Measurements from ENCODE around the gene ACSM3.
A peak's percentile ranks its signal among the peaks of the same experiment; 100 is the strongest.

Gene ACSM3

DNA sequence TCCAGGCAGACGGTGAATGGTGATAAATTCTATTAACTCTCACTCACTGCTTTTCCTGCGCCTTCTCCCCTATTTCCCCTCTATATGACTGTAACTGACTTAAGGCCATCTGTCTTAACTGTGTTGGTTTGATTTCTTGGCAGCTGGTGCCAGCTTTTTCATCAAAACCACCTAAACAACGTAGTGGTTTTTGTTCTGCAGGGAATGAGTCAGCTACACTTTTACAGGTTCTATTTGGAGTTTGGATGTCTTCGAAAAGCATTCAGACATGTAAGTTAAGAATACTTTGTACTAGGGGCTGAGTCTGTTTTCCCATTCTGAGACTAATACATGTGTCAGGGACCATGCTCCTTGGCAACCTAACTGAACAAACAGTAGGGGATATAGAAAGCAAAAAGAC, 51.0 kb downstream of the ACSM3 start:
- no peak overlapping the region for H3K4me3 ChIP-seq (ENCODE audit: control insufficient read depth, low read depth, low read length)
- TF ChIP-seq, protein P1, sequence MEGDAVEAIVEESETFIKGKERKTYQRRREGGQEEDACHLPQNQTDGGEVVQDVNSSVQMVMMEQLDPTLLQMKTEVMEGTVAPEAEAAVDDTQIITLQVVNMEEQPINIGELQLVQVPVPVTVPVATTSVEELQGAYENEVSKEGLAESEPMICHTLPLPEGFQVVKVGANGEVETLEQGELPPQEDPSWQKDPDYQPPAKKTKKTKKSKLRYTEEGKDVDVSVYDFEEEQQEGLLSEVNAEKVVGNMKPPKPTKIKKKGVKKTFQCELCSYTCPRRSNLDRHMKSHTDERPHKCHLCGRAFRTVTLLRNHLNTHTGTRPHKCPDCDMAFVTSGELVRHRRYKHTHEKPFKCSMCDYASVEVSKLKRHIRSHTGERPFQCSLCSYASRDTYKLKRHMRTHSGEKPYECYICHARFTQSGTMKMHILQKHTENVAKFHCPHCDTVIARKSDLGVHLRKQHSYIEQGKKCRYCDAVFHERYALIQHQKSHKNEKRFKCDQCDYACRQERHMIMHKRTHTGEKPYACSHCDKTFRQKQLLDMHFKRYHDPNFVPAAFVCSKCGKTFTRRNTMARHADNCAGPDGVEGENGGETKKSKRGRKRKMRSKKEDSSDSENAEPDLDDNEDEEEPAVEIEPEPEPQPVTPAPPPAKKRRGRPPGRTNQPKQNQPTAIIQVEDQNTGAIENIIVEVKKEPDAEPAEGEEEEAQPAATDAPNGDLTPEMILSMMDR (conservative IDR thresholded peaks at IDR 0.05; ENCODE audit: control insufficient read depth, insufficient read depth, low read depth, low read length): no peak
- DNase-seq (ENCODE audit: low read depth): no peak

DNA sequence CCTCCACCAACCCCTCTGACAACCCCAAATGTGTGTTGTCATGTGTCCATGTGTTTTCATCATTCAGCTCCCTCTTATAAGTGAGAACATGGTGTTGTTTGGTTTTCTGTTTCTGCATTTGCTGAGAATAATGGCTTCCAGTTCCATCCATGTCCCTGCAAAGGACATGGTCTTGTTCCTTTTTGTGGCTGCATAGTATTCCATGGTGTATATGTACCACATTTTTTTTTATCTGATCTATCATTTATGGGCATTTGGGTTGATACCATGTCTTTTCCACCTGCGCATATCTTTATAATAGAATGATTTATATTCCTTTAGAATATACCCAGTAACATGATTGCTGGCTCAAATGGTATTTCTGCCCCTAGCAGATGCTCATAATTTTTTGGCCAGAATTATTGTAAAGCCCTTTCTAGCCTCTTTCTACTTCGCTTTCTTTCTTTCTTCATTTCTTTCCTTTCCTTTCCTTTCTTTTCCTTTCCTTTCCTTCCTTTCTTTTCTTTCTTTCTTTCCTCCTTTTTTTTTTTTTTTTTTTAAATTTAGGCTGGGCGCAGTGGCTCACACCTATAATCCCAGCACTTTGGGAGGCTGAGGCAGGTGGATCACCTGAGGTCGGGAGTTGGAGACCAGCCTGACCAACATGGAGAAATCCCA, 55.2 kb downstream of the ACSM3 start:
- no peak for DNase-seq (ENCODE audit: low read depth)
- TF ChIP-seq, protein P1 (conservative IDR thresholded peaks at IDR 0.05; ENCODE audit: control insufficient read depth, insufficient read depth, low read depth, low read length): no peak
- H3K4me3 ChIP-seq (ENCODE audit: control insufficient read depth, low read depth, low read length): no peak overlapping the region

DNA sequence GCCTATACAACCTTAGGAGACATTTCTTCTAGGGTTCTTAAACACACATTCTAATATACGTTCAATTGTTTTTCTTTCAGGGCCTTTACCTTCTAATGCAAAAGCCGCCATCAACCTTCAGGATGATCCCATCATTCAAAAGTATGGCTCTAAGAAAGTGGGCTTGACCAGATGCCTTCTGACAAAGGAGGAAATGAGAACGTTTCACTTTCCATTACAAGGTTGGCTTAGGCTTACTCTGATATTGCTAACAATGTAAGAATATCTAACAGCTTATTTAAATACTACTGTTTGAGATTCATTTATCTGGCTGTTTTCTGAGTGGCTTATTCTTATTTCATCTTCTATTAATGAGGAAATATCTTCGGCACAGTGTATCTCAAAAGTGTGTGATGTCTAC, 57.9 kb downstream of the ACSM3 start:
- no peak overlapping the region for H3K4me3 ChIP-seq (ENCODE audit: control insufficient read depth, low read depth, low read length)
- TF ChIP-seq, protein P1 (conservative IDR thresholded peaks at IDR 0.05; ENCODE audit: control insufficient read depth, insufficient read depth, low read depth, low read length): no peak
- DNase-seq (ENCODE audit: low read depth): no peak

DNA sequence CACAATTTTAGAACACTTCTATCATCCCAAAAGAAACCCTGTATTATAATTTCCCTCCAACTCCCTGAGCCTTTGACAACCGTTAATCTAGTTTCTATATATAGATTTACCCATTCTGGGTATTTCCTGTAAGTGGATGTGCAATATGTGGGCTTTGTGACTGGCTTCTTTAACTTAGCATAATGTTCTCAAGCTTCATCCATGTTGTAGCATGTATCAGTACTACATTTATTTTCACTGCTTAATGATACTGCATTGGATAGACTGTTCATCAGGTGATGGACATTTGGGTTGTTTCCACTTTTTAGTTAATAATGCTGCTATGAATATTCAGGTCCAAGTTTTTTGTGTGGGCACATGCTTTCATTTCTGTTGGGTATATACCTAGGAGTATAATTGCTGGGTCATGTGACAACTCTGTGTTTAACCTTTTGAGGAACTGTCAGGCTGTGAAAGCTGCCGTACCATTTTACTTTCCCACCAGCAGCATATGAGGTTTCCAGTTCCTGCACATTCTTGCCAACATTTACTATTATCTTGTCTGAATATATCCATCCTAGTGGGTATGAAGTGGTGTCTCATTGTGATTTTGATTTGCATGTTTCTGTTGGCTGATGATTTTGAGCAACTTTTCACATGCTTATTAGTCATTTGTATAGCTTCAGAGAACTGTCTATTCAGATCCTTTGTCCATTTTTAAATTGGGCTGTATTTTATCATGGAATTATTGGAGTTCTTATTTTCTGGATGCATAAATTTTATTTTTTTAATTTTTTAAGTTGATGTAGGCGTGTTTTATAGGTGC, 58.9 kb downstream of the ACSM3 start:
- no peak for DNase-seq (ENCODE audit: low read depth)
- H3K4me3 ChIP-seq (ENCODE audit: control insufficient read depth, low read depth, low read length): no peak overlapping the region

DNA sequence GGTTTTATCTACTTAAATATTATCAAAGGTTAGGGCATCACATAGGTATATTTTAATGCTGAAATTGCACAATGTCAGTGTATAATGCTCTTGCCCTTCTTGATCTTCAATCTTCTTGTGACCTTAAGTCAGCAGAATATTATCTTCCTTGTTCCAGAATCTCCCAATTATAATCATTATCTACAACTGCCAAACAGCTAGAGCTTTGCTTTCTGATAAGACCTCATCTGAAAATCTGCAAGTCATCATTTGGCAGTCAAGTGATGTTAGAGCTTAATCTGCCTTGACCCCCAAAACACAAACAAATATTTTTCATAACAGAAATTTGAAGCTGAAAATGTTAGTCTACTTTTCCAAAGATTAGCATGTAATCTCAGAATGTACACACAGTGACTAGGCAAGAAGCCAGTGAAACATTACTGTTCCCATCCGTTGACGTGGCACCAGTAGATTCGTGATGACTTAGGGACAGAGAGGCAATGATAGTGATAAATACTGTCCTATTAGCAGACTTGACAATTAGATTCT, 62.3 kb downstream of the ACSM3 start:
- H3K4me3 ChIP-seq (ENCODE audit: control insufficient read depth, low read depth, low read length): no peak overlapping the region
- TF ChIP-seq, protein P1 (conservative IDR thresholded peaks at IDR 0.05; ENCODE audit: control insufficient read depth, insufficient read depth, low read depth, low read length): no peak
- peak; percentile 10 for DNase-seq (ENCODE audit: low read depth)

More for the DNA sequence above, 58.9 kb downstream of the ACSM3 start:
- TF ChIP-seq, protein P1 (conservative IDR thresholded peaks at IDR 0.05; ENCODE audit: control insufficient read depth, insufficient read depth, low read depth, low read length): no peak

DNA sequence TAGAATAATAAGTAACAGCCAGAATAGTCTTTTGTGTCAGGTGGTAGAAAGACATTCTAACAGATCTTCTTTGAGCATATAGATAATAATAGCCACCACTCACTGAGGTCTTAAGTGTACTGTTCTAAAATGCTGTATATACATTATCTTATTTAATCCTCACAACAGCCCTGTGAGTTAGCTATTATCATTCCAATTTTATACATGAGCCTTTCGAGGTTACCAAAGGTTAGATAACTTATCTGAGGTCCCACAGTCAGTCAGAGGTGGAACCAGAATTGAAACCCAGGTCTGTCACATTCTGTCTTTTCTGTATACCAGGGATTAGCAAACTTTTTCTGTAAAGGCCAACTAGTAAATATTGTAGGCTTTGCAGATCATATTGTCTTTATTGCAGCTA, 65.7 kb downstream of the ACSM3 start:
- no peak overlapping the region for H3K4me3 ChIP-seq (ENCODE audit: control insufficient read depth, low read depth, low read length)
- DNase-seq (ENCODE audit: low read depth): no peak
- TF ChIP-seq, protein P1 (conservative IDR thresholded peaks at IDR 0.05; ENCODE audit: control insufficient read depth, insufficient read depth, low read depth, low read length): no peak
